Stimulated activated CD4-positive, alpha-beta T cell treated with anti-CD3 and anti-CD28 coated beads, Interleukin-4, amount 100 ng/mL, for 1 hour (primary cell): ENCODE data around the gene NECTIN4.
"Not testable (repeated sequence)": the region's sequence is repeated elsewhere in the genome, so short reads cannot be mapped to it uniquely, and the experiment has no call there.

Source experiments
- DNase-seq: peaks from one replicate; pipeline ENCODE4 v3.0.0-alpha.2; 2020

NECTIN4 gene

DNA sequence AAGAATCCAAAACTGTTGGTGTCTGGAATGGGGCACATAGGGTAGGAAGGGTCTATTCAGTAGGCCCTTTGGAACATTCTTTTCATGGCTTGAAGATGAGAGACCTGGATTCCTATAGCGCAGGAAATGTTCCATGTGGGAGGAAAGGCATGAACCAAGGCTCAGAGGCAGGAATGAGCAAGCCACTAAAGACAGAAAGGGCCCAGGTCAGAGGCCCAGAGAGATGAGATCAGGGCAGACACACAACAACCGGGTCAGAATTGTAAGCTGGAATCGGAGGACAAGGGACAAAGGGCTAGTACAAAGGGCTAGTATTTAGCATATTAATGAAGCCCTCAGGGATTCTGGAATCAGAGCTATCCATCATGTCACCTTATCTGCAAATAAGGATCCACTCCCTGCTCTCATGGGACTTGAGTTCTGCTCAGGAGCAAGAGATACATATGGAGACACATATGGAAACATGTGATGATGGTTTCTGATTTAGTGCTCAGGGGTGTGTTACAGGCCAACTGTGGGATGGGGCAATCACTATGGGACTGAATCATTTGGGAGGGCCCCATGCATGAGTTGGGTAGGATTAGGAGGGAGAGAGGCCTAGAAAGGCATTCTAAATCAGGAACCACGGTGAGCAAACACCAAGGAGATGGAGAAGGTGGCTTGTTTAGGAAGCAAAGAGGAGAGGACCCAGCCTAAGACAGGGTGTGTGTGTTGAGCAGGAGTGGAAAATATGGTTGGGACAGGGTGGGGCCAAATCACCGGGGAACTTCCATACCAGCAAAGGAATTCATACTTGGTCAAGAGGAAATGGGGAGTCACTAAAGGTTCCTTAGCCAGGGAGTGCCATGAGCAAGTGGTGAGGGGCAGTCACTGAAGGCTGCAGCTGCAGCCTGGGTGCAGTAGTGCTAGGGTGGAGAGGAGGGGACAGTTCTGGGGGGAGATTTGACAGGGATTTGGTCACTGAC is 8.6 kb downstream of the NECTIN4 start:
- DNase-seq = no peak

- DNase-seq = no peak
These were observed 9.8 kb downstream of the NECTIN4 start for GRCh38 chr1:161079436-161080110.

DNA sequence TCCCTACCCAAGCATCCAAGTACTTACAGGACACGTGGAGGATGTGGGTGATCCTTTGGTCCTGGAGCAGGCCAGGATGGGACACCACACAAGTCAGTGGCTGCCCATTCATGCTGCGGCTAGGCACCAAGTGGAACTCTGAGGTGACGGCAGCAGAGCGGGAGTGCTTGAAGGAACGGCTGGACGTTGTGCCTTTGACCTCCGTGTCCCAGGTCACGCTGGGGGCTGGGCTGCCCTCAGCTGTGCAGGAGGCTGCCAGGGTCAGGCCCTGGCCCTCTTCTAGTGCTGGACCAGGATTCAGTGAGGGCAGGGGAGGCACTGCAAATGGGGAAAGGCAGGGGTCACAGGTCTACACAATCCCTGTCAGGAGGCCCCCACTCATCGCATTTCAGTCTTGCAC is 11.9 kb downstream of the NECTIN4 start:
- DNase-seq = no peak

DNA sequence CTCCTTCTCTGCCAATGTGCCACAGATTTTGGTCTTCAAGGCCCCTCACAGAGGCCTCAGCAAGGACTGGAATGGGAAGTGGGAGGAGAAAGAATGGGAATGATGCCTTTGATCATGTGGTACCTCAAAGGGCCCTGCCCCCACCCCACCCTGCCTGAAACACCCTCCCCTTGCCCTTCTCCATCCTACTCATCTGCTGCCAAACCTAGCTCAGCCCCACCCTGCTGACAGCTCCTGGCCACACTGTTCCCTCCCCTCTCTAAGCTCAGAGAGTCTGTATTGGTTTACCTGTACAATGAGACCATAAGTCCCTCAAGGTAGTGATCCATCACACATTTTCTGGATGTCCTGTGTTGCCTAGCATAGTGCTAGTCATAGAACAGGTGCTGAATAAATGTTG is 12.9 kb downstream of the NECTIN4 start:
- no peak for DNase-seq

- no peak for DNase-seq
These were observed 14.5 kb downstream of the NECTIN4 start for GRCh38 chr1:161074676-161075368.

- DNase-seq = no peak
These were observed 15.8 kb downstream of the NECTIN4 start for GRCh38 chr1:161073474-161074121.

DNA sequence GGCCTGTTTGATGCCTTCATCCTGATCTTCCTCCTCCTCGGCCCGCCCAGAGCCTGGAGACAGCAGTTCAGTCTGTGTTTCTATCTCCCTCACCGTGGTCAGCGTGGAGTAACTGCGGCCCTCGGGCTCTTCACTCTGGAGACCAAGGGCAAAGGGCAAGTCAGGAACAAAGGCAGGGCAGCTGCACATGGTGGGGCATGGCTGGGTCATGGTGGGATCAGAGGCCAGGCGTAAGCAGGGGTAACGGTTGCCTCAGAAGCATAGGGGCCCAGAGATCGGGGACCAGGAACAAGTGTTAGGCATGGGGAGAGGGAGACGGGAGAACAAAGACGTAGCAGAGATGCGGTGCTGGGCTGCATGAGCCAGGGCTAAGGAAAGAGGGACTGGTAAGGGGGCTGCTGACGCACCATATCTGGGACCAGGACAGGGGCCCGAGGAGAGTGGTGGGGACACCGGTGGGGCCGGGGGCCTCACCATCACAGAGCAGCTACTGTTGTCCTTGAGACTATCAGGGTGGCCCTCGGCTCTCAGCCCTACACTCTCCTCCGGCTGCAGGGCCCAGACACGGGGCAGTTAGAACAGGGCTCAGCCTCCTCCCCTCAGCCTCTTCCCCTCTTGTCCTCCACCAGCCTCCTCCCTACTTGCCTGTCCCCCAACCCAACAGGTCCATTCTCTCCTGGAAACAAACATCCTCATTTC is 16.5 kb downstream of the NECTIN4 start:
- no peak for DNase-seq

GRCh38 chr1:161071886-161072371 is 17.4 kb downstream of the NECTIN4 start:
- DNase-seq = peak; percentile 48

- DNase-seq = no peak
These were observed 18.6 kb downstream of the NECTIN4 start for GRCh38 chr1:161070761-161071160.

DNA sequence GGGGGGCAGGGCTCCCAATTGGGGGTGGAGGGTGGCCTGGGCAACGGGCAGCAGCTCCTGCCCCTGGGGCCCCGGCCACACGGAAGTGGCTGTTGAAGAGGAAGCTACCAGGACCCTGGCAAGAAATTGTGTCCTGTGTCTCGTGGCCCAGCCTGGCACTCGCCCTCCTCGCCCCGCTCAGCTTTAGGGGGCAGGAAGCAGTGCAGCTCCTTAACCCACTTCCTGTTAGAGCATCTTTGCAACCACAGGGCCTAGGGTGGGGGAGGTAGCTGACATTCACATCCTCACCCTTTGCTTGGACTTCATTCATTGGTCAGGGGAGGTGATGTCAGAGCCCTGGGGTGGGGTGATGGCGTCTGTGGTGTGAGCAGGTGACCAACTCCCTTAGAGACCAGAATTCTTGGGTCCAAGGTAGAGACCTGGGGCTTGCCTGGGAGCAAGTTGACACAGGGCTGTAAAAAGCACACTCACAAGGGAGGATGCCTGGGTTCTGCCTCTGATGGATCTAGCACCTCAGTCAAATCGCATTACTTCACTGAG is 19.6 kb downstream of the NECTIN4 start, which contains the start of gene ARHGAP30:
TSS of gene ARHGAP30 (minus strand) at position 161 of the 540 bp plus-strand sequence. CDS start 267 bp downstream, outside the sequence.
- peak; percentile 65 for DNase-seq

GRCh38 chr1:161069241-161069640 is 20.1 kb downstream of the NECTIN4 start:
- DNase-seq = no peak

DNA sequence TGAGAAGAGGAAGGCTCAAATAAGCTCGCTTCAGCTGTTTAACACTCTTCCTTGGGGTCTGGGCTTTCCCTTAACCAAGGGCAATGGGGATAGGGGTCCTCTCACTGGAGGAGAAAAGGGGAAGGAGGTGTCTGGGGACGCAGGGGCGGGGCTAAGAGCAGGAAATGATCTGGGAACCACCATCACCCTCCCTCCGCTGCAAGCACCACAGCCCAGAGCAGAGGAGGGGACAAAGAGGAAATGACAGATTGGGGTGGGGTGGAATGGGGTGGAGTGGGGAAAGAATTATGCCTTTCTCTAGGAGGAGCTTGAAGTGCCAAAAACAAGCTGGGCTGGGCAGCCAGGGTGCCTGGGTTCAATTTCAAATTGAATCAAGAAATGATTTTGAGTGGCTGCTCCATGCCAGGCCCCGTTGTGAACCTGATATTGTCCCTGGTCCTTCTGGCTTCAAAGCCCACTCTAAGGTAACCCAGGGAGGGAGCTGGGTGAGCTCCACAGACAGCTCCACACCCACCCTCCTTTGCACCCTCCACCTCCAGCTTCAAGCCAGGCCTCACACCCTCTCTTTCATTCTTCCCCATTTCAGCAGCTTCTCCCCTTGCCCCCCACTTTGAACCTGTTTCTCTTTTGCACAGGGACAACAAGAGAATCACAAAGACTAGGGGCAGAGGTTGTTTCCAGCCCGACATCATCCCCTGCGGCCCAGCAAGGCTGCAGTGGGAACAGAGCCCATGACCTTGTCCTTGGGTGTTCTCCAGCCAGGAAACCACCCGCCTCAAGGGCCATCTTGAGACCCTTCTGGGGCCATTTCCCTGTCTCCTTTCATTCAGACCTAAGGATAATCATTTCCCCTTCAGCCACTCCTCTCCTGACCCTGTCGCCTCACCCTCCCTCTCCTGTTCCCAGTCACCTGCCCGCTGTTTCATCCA is 20.8 kb downstream of the NECTIN4 start:
- DNase-seq = peak; percentile 69

GRCh38 chr1:161066694-161067093 is 22.7 kb downstream of the NECTIN4 start:
- DNase-seq = no peak

- not testable (repeated sequence) for DNase-seq
These were observed 23.7 kb downstream of the NECTIN4 start for GRCh38 chr1:161065681-161066080.

DNA sequence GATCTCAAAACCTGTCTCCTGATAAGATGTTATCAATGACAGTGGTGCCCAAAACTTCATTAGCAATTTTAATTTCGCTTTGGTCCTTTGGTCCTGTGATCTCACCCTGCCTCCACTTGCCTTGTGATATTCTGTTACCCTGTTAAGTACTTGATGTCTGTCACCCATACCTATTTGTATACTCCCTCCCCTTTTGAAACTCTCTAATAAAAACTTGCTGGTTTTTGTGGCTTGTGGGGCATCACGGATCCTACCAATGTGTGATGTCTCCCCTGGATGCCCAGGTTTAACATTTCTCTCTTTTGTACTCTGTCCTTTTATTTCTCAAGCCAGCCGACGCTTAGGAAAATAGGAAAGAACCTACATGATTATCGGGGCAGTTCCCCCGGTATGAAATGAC is 25.4 kb downstream of the NECTIN4 start:
- DNase-seq = not testable (repeated sequence)

DNA sequence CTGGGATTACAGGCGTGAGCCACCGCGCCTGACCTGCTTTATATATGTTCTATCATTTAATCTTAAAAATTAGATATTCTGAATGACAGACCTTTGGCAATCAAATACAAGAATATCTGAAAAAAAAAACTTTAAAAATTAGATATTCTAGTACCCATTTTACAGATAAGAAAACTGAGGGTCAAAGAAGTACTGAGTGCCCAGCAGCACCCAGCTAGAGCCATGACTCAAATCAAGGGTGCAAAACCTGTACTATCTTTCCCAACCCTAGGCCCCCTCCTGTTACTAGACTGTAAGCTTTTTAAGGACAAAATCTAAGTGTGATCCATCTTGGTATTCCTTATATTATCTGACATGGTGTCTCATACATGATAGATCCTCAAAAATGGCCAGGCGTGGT is 27.9 kb downstream of the NECTIN4 start:
- no peak for DNase-seq

- DNase-seq = no peak
These were observed 30.1 kb downstream of the NECTIN4 start for GRCh38 chr1:161059293-161059692.

DNA sequence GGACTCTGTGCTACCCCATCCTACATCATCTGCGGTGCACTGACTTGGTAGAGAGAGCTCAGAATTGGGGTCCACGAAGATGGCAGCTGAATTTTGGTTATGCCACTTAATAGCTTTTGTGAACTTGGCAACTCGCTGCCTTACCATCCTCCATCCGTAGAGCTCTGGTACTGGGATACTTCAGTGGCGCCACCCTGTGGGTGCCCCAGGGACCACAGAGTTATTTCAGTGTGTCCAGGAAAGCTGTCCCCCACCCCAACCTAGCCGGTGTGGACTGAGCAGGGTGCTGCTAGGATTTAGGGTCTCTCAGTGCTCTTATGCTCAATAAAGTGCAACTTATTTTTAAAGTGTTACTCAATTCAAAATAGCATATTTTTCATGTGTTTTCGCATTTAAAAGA is 34.6 kb downstream of the NECTIN4 start:
- no peak for DNase-seq

GRCh38 chr1:161054232-161054631 is 35.1 kb downstream of the NECTIN4 start:
- no peak for DNase-seq

DNA sequence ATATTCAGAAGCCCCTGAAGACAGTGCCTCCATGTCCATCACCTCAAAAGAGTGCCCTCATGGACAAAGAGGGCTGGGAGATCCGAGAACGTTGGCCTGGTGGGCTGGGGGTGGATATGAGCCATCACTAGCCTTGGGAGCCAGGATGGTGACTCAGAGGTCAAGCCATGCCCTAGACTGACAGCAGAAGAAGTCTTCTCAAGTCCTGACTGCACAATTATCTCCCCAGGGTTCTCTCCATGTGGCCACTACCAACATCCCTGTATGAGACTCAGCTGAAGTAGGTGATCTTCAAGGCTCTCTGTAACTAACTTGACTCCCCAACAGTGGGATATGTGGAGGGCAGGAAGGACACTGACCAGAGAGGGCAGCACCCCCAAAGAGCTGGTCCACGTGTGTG is 36.5 kb downstream of the NECTIN4 start:
- DNase-seq = no peak

GRCh38 chr1:161051219-161051618 is 38.1 kb downstream of the NECTIN4 start:
- no peak for DNase-seq
